Fibroblast of lung (primary cell): ENCODE measurements around the gene GGTLC2. TPM values are rescaled to one million over a fixed set of nuclear protein-coding genes. Genes with fewer than 3 reads are reported as not detected.
"Not testable (repeated sequence)": the region's sequence is repeated elsewhere in the genome, so short reads cannot be mapped to it uniquely, and the experiment has no call there.

ENCODE experiments used
- DNase-seq, 2 donors: peaks; one replicate each; pipeline versions ENCODE4 v3.0.0 to v3.0.0-alpha.2; 2010; ENCODE audit warnings: low read depth in 2 of 2
- H2AFZ ChIP-seq: 2 replicates; pipeline ENCODE4 v1.5.1; 2012; ENCODE audit warnings: low read length, control low read depth, inconsistent platforms
- H3K27ac ChIP-seq: 2 replicates; pipeline ENCODE4 v1.5.1; 2011; ENCODE audit warnings: low read length, control low read depth; ENCODE audit not compliant: insufficient read depth
- H3K27me3 ChIP-seq: 2 replicates; pipeline ENCODE4 v1.5.1; 2011; ENCODE audit warnings: mild to moderate bottlenecking, low read length; ENCODE audit not compliant: control insufficient read depth, insufficient read depth
- H3K36me3 ChIP-seq: 2 replicates; pipeline ENCODE4 v1.5.1; 2011; ENCODE audit warnings: low read length; ENCODE audit not compliant: control insufficient read depth, insufficient read depth
- H3K4me1 ChIP-seq: 2 replicates; pipeline ENCODE4 v1.5.1; 2011; ENCODE audit warnings: low read length; ENCODE audit not compliant: control insufficient read depth, insufficient read depth; ENCODE audit errors: extremely low read depth
- H3K4me2 ChIP-seq: 2 replicates; pipeline ENCODE4 v1.5.1; 2011; ENCODE audit warnings: low read length, control low read depth; ENCODE audit not compliant: insufficient read depth; ENCODE audit errors: extremely low read depth
- H3K4me3 ChIP-seq, 4 experiments: fragments of 200-600 bp in 1 of 4; sonication (generic) in 1 of 4; replicated peaks in 1 of 4; 2 replicates each; pipeline ENCODE4 v1.5.1; 2011 to 2016; ENCODE audit warnings: low read length in 4 of 4, low read depth in 3 of 4, mild to moderate bottlenecking in 3 of 4, control low read depth in 2 of 4, inconsistent platforms in 1 of 4, mixed read lengths in 1 of 4; ENCODE audit not compliant: insufficient read depth in 1 of 4; ENCODE audit errors: control extremely low read depth in 1 of 4
- H3K79me2 ChIP-seq: 2 replicates; pipeline ENCODE4 v1.5.1; 2012; ENCODE audit warnings: mild to moderate bottlenecking, low read length, inconsistent platforms; ENCODE audit not compliant: control insufficient read depth, insufficient read depth
- H3K9ac ChIP-seq: 2 replicates; pipeline ENCODE4 v1.5.1; 2011; ENCODE audit warnings: mild to moderate bottlenecking, low read length, control low read depth; ENCODE audit not compliant: insufficient read depth
- H3K9me3 ChIP-seq: 2 replicates; pipeline ENCODE4 v1.5.1; 2012; ENCODE audit warnings: low read depth, low read length; ENCODE audit not compliant: control insufficient read depth, insufficient read depth
- H4K20me1 ChIP-seq: 2 replicates; pipeline ENCODE4 v1.5.1; 2011; ENCODE audit warnings: low read length; ENCODE audit not compliant: control insufficient read depth, insufficient read depth; ENCODE audit errors: extremely low read depth
- EZH2 ChIP-seq: IDR thresholded peaks from 2 replicates; pipeline ENCODE4 v1.5.1; 2012; ENCODE audit warnings: low read length, control low read depth, mild to moderate bottlenecking; ENCODE audit errors: missing control alignments
- polyA minus RNA-seq: library from RNA; depleted of rRNA, polyadenylated mRNA; stranded (reverse); fragments of >200 nt; gene quantifications from 2 replicates; pipeline ENCODE4 v1.2.3, GENCODE V29; 2011; ENCODE audit warnings: low replicate concordance
- polyA plus RNA-seq, 2 donors: library from polyadenylated mRNA; depleted of rRNA in 1 of 2; stranded (reverse) in 1 of 2; unstranded in 1 of 2; fragments of >200 nt; gene quantifications; 2 replicates each; pipeline ENCODE4 v1.2.1, GENCODE V29; 2011 to 2012; ENCODE audit warnings: missing spikeins in 1 of 2
- total RNA-seq: library from RNA; depleted of rRNA; stranded (reverse); fragments of >200 nt; gene quantifications from 2 replicates; pipeline ENCODE4 v1.2.1, GENCODE V29; 2014
- TF ChIP-seq, protein P1 (sequence below), 2 donors: IDR thresholded peaks in 1 of 2; conservative IDR thresholded peaks in 1 of 2; 1 replicate in 1 of 2; 2 replicates in 1 of 2; pipeline ENCODE4 v1.5.1; 2011 to 2012; ENCODE audit warnings: low read length in 2 of 2, control low read depth in 1 of 2, inconsistent platforms in 1 of 2, low read depth in 1 of 2, mild to moderate bottlenecking in 1 of 2

The GGTLC2 gene
- total RNA-seq (not detected in 2 replicates), polyA plus RNA-seq (not detected in 2 replicates), polyA minus RNA-seq (not detected in 2 replicates)
- polyA plus RNA-seq (2012): not detected in 2 replicates

DNA sequence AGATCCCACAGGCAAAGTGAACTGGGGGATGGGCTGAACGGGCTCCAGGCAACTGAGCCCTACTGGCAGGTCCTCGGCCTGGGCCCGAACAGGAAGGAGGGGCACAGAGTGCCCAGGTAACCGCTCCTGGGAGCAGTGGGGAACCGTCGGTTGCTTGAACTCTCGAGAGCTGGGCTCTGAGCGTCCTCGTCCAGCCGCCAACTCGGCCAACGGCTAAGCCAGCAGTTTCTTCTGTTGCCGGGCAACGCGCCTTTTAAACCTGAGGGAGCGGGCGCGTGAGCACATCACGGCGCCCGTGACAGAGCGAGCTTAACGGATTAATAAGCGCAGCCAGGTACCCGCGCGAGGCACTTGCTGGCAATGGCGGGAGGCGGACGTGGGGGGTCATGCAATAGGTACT, at the start of gene GGTLC2:
GGTLC2 (plus strand) TSS at position 301 of the 400 bp plus-strand sequence. CDS start 1,732 bp downstream, outside the sequence.
- not testable (repeated sequence) for DNase-seq, H4K20me1 ChIP-seq

DNA sequence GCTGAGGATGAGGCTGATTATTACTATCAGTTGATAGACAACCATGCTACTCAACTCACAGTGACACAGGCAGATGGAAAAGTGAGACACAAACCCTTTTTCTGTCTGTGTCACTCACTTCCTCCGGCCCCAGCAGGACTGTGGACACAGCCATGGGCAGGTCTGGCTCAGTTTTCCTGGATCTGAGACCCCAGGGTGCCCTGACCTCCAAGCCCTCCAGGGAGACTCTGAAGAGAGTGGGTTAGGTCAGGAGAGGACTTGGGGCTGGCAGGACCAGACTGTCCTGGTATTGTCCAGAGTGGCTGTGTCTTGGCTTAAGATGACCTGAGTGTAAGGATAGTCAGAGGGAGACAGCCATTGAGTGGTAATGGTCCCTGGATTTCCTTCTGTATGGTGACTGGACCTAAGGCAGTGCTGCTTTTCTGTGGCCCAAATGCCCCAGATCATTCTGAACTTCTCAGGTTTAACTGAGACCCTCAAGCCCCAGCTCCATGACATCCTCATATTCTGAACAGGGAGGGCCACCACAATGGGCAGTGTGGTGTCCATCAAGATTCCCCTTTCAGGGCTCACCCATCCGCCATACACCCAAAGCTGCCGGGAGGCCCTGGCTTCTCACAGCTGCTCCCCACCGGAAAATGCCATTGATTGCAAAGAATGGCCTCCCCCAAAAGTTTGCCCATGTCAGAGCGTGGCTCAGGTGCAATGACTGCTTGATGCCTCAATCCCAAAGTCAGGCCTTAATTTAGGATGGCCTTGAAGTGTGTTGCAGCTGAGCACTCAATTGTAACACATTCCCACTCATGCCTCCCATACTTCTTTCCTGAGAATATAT, 49.2 kb upstream of the GGTLC2 start:
- H3K4me3 ChIP-seq: no peak overlapping the region
- peaks cover 3% of the 10 kb centered on the region for H3K27me3 ChIP-seq
- no peak overlapping the region for H3K4me2 ChIP-seq
- no peaks in the 10 kb centered on the region for H3K79me2 ChIP-seq
- no peak overlapping the region for H2AFZ ChIP-seq
- H4K20me1 ChIP-seq: no peaks in the 10 kb centered on the region
- DNase-seq: no peak
- H3K9me3 ChIP-seq: no peaks in the 10 kb centered on the region
- H3K27ac ChIP-seq: no peak overlapping the region
- H3K4me1 ChIP-seq: no peaks in the 10 kb centered on the region
- H3K9ac ChIP-seq: no peak overlapping the region
- no peaks in the 10 kb centered on the region for H3K36me3 ChIP-seq
- TF ChIP-seq, protein P1, sequence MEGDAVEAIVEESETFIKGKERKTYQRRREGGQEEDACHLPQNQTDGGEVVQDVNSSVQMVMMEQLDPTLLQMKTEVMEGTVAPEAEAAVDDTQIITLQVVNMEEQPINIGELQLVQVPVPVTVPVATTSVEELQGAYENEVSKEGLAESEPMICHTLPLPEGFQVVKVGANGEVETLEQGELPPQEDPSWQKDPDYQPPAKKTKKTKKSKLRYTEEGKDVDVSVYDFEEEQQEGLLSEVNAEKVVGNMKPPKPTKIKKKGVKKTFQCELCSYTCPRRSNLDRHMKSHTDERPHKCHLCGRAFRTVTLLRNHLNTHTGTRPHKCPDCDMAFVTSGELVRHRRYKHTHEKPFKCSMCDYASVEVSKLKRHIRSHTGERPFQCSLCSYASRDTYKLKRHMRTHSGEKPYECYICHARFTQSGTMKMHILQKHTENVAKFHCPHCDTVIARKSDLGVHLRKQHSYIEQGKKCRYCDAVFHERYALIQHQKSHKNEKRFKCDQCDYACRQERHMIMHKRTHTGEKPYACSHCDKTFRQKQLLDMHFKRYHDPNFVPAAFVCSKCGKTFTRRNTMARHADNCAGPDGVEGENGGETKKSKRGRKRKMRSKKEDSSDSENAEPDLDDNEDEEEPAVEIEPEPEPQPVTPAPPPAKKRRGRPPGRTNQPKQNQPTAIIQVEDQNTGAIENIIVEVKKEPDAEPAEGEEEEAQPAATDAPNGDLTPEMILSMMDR (conservative IDR thresholded peaks at IDR 0.05 in 1 of 2, IDR thresholded peaks at IDR 0.05 in 1 of 2; ENCODE audit: low read depth in 1 of 2, low read length in 2 of 2): no peak
- no peak for TF ChIP-seq EZH2

More for the DNA sequence above, at the start of gene GGTLC2:
- H3K4me2 ChIP-seq, H3K36me3 ChIP-seq, H3K27me3 ChIP-seq, H3K27ac ChIP-seq, H2AFZ ChIP-seq, H3K9ac ChIP-seq, H3K79me2 ChIP-seq, H3K4me1 ChIP-seq, H3K9me3 ChIP-seq, H3K4me3 ChIP-seq: not testable (repeated sequence)

DNA sequence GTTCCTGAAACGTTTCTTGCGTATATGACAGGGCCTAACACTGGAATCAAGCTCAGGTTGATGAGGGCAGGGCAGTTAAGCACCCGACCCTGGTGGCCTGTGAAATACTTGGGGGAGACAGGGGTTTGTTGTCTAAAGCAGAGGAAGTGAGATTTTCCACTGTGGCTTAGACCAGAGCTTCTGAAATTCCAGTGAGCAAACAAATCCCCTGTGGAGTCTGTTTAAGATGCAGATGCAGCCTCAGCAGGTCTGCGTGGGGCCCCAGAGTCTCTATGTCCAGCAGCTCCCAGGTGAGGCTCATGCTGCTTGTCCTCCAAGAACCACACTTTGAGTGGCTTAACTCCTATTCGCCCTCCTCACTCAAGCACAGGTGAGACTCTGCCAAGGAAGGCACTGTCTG, 46.3 kb upstream of the GGTLC2 start:
- H3K27ac ChIP-seq: no peak overlapping the region
- H3K4me1 ChIP-seq: no peaks in the 10 kb centered on the region
- H3K4me3 ChIP-seq: no peak overlapping the region
- H3K79me2 ChIP-seq: no peaks in the 10 kb centered on the region
- H3K4me2 ChIP-seq: no peak overlapping the region
- H4K20me1 ChIP-seq: no peaks in the 10 kb centered on the region
- TF ChIP-seq, protein P1 (conservative IDR thresholded peaks at IDR 0.05 in 1 of 2, IDR thresholded peaks at IDR 0.05 in 1 of 2; ENCODE audit: low read depth in 1 of 2, low read length in 2 of 2): no peak
- TF ChIP-seq EZH2: no peak
- peaks cover 3% of the 10 kb centered on the region for H3K27me3 ChIP-seq
- H3K36me3 ChIP-seq: no peaks in the 10 kb centered on the region
- H2AFZ ChIP-seq: no peak overlapping the region
- no peak overlapping the region for H3K9ac ChIP-seq
- H3K9me3 ChIP-seq: no peaks in the 10 kb centered on the region
- DNase-seq: no peak
